ENCODE data around the gene CDH16.
"Not testable (repeated sequence)": the region's sequence is repeated elsewhere in the genome, so short reads cannot be mapped to it uniquely, and the experiment has no call there.

Gene CDH16, protein sequence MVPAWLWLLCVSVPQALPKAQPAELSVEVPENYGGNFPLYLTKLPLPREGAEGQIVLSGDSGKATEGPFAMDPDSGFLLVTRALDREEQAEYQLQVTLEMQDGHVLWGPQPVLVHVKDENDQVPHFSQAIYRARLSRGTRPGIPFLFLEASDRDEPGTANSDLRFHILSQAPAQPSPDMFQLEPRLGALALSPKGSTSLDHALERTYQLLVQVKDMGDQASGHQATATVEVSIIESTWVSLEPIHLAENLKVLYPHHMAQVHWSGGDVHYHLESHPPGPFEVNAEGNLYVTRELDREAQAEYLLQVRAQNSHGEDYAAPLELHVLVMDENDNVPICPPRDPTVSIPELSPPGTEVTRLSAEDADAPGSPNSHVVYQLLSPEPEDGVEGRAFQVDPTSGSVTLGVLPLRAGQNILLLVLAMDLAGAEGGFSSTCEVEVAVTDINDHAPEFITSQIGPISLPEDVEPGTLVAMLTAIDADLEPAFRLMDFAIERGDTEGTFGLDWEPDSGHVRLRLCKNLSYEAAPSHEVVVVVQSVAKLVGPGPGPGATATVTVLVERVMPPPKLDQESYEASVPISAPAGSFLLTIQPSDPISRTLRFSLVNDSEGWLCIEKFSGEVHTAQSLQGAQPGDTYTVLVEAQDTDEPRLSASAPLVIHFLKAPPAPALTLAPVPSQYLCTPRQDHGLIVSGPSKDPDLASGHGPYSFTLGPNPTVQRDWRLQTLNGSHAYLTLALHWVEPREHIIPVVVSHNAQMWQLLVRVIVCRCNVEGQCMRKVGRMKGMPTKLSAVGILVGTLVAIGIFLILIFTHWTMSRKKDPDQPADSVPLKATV

DNA sequence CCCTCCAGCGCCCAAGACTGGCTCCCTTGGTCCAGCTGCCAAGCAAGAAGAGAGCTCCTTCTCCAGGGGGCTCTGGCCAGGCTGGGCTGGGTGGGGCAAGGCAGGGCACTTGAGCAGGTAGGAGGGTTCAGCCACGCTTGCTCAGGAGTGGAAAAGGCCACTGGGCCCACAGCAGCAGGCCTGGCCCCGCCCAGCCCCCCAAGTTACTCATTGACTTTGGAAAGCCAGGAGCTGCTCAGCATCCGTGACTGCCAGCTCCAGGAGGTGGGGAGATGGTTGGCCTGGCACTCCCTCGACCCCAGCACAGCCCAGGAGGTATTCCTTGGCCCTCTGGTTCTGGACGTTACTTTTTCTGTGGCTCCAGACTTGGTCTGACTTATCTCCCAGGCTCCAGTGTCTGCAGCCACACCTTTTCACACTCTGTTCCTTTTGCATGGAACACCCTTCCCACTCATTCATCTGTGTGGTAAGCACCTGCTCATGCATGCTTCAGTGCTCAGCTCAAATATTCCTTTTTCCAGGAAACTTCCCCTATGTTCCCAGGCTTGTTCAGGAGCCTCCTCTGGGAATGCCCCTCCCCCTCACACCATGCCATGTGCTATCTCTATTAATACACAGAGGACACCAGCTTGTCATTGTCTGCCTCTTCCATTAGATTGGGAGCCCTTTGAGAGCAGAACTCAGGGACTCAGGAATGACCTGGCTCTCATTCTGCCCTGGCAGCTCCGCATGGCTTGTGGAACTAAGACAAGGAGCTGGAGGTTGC lies at the start of gene CDH16:
Gene CDH16 (minus strand): TSS at position 83 of the 766 bp plus-strand sequence. CDS start 820 bp downstream, outside the sequence.
- DNase-seq (ENCODE audit: low spot score), result no peak

GRCh38 chr16:66964049-66964448 lies 45.4 kb upstream of the CDH16 start:
- DNase-seq (ENCODE audit: low spot score), result no peak

DNA sequence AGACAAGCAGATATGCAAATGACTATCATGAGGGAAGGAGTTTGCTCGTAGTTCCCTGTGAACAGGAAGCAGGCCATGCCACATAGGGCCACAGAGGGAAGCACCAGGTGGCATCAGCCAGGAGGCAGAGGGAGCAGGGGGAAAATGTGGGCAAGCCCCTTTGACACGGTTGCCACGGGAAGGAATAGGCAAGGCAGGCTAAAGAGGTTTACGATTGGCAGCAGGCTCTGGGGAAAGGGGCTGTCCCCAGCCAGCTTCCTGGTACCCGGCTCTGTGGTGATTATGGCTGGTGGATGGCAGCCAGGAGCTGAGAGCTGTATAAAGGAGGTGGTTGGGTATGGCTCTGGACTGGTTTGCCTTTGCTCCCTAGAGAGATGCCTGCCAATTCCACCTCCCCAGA lies 43.2 kb upstream of the CDH16 start:
- no peak for DNase-seq (ENCODE audit: low spot score)

DNA sequence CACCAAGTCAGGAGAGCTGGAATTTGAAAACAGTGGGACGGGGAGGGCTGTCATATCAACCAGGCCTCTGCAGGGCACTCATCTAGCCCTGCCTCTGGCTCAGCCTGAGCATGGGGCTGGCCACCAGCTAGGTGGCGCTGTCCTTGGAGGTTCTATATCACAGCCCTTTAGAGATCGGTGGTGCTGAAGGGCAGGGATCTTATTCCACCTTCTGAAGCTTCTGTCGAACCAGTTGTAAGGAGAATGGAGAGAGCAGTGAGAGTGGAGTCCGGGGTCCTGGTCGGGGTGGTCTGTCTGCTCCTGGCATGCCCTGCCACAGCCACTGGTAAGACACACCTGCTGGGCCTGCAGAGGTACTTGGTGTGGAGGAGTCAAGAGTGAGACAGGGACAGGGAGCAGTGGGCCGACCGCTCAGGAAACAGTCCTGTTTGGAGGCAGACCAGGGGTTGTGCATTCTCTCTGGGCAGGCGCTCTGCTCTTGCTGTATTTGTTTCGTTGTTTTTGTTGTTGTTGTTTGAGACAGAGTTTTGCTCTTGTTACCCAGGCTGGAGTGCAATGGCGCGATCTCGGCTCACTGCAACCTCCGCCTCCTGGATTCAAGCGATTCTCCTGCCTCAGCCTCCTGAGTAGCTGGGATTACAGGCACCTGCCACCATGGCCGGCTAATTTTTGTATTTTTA lies 42.5 kb upstream of the CDH16 start, which contains the start of gene CES3:
Gene CES3 (plus strand): TSS at position 202 of the 680 bp plus-strand sequence. CDS start 42 bp downstream, at position 244.
- peak; percentile 23 for DNase-seq (ENCODE audit: low spot score)

DNA sequence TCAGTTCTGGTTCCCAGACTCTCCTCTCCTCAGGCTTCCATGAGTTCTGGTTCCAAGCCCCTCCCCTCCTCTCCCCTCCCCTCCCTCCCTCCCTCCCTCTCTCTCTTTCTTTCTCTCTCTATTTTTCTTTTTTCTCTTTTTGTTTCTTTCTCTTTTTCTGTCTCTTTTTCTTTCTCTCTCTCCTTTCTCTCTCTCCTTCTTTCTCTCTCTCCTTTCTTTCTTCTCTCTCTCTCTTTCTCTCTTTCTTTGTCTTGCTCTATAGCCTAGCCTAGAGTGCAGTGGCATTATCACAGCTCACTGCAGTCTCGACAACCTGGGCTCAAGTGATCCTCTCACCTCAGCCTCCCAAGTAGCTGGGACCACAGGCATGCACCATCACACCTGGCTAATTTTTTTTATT lies 41.6 kb upstream of the CDH16 start:
- no peak for DNase-seq (ENCODE audit: low spot score)

GRCh38 chr16:66959704-66960161 lies 41.0 kb upstream of the CDH16 start:
- DNase-seq (ENCODE audit: low spot score), result no peak

DNA sequence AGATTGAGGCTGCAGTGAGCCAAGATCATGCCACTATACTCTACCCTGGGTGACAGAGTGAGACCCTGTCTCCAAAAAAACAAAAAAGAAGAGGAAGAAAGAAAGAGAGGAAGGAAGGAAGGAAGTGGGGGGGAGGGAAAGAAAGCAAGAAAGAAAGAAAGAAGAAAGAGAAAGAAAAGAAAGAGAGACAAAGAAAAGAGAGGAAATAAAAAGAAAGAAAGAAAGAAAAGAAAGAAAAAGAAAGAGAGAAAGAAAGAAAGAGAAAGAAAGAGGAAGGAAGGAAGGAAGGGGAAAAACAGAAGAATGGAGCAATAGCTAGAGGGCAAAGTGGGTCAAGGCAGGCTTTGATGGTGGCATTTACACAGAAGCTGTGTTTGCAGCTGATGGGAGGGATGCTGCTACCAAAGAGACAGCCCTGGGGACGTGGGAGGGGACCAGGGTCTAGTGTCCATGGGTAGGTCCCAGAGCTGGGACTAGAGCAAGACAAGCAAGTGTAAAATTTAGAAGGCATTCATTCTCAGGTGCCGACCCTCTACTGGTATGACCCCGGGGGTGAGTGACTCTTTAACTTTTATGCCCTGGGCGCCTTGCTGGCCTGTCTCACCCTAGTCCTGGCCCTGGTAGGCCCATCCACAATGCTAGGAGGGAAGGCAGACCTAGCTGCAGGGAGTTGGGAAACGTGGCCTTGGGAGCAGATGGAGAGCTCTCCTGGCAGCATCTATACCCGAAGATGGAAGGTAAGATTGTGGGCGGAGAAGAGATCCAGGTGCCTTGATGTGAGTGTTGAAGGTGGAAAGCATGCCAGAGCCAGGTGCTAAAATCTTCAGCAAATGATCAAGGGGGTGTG lies 40.4 kb upstream of the CDH16 start:
- DNase-seq (ENCODE audit: low spot score), result no peak

DNA sequence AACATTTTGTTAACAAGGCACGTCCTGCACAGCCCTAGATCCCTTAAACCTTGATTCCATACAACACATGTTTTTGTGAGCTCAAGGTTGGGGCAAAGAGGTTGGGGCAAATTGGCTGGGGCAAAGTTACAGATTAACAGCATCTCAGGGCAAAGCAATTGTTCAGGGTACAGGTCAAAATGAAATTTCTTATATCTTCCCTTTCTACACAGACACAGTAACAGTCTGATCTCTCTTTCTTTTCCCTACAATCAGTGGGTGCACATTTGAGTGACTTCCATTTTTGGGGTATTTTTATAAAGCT lies 37.4 kb upstream of the CDH16 start:
- DNase-seq (ENCODE audit: low spot score), result not testable (repeated sequence)

- DNase-seq (ENCODE audit: low spot score), result not testable (repeated sequence)
Measured at GRCh38 chr16:66955363-66956153, 36.9 kb upstream of the CDH16 start.

GRCh38 chr16:66954097-66954659 lies 35.5 kb upstream of the CDH16 start:
- DNase-seq (ENCODE audit: low spot score), result peak; percentile 68

DNA sequence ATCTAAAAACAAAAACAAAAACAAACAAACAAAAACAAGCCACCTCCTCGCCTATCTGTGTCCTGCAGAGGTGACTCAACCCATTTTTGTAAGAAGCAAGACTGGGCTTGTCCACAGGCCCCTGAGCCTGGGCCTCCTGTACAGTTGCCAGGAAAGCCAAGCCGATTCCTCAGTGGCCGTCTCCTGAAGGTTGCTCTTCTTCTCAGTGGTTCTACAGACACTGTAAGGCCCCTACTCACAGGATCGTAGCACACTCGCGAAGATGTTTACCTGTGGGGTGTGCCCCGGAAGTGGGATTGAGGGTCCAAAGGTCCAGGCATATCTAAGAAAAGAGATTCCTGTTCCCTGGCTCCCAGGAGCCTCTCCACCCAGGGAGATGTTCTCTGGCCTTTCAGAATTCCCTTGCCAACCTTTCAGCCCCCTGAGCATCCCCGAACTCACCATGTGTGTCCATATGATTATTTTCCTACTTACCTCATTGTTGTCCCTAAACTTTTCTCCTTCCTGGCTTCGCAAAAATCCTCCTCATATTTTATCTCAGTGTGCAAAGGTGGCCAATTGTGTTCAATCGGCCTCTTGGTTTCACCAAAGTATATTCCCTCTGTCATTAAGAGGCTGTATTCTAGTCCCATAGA lies 34.9 kb upstream of the CDH16 start:
- no peak for DNase-seq (ENCODE audit: low spot score)

GRCh38 chr16:66952430-66953110 lies 33.9 kb upstream of the CDH16 start:
- DNase-seq (ENCODE audit: low spot score), result no peak

DNA sequence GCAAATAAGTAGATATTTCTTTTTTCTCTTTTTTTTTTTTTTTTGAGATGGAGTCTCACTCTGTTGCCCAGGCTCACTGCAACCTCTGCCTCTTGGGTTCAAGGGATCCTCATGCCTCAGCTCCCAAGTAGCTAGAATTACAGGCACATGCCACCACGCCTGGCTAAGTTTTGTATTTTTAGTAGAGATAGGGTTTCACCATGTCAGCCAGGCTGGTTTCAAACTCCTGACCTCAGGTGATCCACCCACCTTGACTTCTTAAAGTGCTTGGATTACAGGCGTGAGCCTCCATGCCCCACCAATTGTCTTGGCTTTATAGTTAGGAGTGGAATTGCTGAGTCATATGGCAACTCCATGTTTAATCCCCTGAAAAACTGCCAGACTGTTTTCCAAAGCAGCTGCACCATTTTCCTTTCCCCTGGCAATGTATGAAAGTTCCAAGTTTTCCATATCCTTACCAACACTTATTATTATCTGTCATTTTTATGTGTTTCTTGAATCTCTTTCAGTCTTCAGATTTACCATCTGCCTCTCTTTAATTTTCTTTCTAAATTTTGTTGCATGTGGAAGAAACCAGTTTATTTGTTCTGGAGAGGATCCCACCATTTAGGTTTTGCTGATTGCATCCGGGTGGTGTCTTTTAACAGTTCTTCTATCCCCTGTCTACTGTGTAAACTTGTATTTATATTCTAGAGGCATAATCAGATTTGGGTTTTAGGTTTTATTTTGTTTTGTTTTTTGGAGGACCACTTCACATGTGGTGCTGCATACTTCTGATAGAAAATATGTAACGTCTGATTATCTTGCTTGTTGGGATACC lies 32.5 kb upstream of the CDH16 start:
- no peak for DNase-seq (ENCODE audit: low spot score)

DNA sequence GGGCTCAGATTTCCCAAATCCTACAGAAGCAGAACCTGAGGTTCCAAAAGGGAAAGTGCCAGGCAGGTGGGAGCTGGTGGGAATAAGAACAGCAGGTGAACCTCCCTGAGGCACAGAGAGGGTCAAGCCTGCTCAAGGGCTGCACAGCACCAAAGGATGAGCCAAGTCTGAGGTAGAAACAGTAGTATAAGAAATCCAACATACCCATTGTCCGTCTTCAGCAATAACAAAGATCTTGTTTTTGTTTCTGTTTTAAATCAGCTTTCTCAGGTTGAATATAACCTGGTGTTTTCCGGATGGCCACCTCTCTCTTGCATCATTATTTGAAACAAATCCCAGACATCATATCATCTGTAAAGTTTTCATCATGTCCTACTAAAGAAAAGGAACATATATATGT lies 31.8 kb upstream of the CDH16 start:
- DNase-seq (ENCODE audit: low spot score), result no peak

- no peak for DNase-seq (ENCODE audit: low spot score)
Measured at GRCh38 chr16:66949472-66949871, 30.8 kb upstream of the CDH16 start.

- DNase-seq (ENCODE audit: low spot score), result no peak
Measured at GRCh38 chr16:66948837-66949225, 30.1 kb upstream of the CDH16 start.

DNA sequence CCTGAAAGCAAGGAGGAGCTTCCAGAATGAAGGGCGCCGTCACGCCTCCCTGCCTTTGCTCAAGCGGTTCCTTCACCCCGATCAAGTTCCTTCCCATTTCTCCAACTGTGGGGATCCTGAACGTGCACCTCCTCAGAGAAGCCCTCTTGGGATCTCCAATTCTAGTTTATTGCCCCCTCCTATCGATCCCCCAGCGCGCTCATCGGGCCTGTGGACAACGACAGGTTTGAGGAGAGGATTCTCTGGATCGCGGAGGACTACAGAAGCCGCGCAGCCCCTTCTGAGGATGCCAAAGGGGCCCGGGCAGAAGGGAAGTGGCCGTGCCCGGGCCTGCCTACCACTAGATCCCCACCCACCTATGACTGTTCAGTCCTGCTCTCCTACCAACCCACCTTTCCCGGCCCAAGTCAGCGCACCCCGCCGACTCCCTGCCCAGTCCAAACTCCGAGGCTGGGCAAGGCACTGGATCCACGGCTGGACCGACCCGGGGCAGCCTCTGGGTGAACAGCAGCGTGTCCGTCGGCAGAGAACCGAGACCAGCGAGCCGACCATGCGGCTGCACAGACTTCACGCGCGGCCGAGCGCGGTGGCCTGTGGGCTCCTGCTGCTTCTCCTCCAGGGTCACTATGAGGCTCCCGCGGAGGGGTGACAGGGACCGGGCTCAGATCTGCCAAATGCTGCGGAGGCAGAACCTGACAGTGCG lies 29.6 kb upstream of the CDH16 start:
- DNase-seq (ENCODE audit: low spot score), result no peak
